Subcutaneous adipose tissue (tissue), 4 donors: Measurements from ENCODE around the gene PFN3. TPM values are rescaled to one million over a fixed set of nuclear protein-coding genes. Genes with fewer than 3 reads are reported as not detected.

Experiments used
- total RNA-seq, 4 donors: library from RNA; depleted of rRNA; stranded (reverse); fragments of >200 nt; gene quantifications; one replicate each; pipeline ENCODE4 v1.1.0, GENCODE V29; 2016
- TF ChIP-seq, protein P1 (sequence below): fragments of 450-650 bp; IDR thresholded peaks from one replicate; pipeline ENCODE4 v1.5.1; 2016; ENCODE audit warnings: low read depth, mild to moderate bottlenecking, control low read depth, antibody characterized with exemption, moderate library complexity

PFN3 gene
- total RNA-seq, 4 donors from 2014 or later: not detected

- TF ChIP-seq, protein P1, sequence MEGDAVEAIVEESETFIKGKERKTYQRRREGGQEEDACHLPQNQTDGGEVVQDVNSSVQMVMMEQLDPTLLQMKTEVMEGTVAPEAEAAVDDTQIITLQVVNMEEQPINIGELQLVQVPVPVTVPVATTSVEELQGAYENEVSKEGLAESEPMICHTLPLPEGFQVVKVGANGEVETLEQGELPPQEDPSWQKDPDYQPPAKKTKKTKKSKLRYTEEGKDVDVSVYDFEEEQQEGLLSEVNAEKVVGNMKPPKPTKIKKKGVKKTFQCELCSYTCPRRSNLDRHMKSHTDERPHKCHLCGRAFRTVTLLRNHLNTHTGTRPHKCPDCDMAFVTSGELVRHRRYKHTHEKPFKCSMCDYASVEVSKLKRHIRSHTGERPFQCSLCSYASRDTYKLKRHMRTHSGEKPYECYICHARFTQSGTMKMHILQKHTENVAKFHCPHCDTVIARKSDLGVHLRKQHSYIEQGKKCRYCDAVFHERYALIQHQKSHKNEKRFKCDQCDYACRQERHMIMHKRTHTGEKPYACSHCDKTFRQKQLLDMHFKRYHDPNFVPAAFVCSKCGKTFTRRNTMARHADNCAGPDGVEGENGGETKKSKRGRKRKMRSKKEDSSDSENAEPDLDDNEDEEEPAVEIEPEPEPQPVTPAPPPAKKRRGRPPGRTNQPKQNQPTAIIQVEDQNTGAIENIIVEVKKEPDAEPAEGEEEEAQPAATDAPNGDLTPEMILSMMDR: no peak
Measured at GRCh38 chr5:177370488-177371119, 29.9 kb downstream of the PFN3 start.

GRCh38 chr5:177369645-177370440 lies 30.6 kb downstream of the PFN3 start:
- TF ChIP-seq, protein P1: no peak

- TF ChIP-seq, protein P1: no peak
Measured at GRCh38 chr5:177368869-177369644, 31.4 kb downstream of the PFN3 start.

DNA sequence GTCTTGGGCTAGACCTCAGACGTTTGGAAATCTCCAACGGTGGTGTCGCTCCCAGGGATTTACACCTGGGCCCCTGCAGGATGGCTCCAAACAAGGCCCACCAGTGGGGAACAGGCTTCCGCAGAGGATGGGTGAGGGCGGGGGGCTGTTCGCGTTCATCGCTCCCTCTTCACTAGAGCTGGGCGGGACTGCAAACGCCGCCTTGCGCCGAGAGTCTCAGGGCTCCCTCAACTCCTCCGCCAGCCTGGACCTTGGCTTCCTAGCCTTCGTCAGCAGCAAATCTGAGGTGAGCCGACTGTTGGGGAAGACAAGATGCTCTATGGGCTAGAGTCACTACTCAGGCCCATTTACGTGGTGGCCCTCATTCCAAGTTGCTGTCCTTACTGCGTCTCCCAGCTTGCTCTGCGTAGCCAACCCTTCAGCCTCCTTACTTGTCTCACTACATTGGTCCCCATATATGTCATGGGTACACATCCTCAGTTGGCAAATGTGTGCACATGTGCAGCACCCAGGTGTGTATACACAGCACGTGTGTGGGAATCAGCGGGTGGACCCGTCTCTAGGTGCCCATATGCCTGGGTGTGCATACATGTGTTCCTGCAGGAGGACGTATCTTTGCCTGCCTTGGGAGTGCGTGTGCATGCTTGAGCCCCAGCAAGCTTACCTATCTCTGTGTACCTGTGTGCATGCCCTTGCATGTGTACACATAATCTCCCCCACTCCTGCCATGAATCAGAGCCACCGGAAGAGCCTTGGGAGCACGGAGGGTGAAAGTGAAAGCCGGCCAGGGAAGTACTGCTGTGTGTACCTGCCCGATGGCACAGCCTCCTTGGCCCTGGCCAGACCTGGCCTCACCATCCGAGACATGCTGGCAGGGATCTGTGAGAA lies 32.2 kb downstream of the PFN3 start:
- TF ChIP-seq, protein P1: no peak

DNA sequence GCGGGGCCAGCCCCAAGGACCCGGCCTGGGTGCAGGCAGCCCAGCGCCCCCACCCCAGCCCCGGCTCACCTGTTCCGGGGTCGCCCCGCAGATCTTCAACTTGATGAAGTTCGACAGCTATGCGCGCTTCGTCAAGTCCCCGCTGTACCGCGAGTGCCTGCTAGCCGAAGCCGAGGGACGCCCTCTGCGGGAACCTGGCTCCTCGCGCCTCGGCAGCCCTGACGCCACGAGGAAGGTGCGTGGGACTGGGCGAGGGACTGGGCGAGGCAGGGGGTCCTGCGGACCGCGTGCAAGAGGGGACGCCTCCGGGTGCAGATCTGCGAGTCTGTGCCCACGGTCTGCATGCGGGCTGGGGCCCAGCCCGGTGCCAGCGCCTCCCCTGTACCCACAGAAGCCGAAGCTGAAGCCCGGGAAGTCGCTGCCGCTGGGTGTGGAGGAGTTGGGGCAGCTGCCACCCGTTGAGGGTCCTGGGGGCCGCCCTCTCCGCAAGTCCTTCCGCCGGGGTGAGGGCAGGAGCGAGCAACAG lies 33.1 kb downstream of the PFN3 start:
- TF ChIP-seq, protein P1: no peak

- TF ChIP-seq, protein P1: no peak
Measured at GRCh38 chr5:177366528-177367322, 33.7 kb downstream of the PFN3 start.
